ENCODE results near the gene GRB10.

DNA sequence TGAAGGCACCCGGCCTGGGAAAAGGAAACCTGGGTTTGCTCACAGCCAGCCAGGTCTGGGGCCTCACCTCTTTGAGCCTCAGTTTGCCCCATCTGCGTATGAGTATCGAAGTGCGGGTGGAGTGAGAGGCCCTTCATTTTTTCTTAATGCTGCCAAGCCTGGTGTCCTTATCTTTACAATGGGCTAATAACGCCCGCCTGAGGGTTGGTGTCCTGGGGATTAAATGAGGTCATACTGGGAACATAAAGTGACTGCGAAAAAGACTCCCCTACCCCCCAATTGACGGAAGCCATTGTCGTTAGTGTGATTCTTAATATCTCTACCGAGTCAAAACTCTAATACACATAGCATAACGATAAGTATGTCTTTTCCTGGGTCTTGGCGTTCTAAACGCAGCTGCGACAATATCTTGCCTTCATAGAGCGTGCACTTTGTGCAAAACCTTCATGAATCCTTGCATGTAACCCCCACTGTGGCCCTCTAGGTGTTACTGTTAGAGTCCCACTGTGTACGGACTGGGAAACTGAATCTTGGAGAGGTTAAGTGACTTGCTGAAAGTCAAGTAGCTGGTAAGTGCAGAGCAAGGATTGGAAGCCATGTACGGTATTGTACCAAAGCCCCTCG, 11.4 kb upstream of the GRB10 start:
- TF ChIP-seq, protein P1, sequence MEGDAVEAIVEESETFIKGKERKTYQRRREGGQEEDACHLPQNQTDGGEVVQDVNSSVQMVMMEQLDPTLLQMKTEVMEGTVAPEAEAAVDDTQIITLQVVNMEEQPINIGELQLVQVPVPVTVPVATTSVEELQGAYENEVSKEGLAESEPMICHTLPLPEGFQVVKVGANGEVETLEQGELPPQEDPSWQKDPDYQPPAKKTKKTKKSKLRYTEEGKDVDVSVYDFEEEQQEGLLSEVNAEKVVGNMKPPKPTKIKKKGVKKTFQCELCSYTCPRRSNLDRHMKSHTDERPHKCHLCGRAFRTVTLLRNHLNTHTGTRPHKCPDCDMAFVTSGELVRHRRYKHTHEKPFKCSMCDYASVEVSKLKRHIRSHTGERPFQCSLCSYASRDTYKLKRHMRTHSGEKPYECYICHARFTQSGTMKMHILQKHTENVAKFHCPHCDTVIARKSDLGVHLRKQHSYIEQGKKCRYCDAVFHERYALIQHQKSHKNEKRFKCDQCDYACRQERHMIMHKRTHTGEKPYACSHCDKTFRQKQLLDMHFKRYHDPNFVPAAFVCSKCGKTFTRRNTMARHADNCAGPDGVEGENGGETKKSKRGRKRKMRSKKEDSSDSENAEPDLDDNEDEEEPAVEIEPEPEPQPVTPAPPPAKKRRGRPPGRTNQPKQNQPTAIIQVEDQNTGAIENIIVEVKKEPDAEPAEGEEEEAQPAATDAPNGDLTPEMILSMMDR (IDR thresholded peaks at IDR 0.05; ENCODE audit: borderline replicate concordance, extremely low read depth, low read length, poor library complexity, severe bottlenecking) = no peak
- no peak for TF ChIP-seq EZH2 (IDR thresholded peaks at IDR 0.05; ENCODE audit: borderline replicate concordance, low read depth, low read length, severe bottlenecking)
